NOMO-1 (cell line): Measurements from ENCODE around the gene NMT1.
A peak's percentile ranks its signal among the peaks of the same experiment; 100 is the strongest.
"Not testable (repeated sequence)": the region's sequence is repeated elsewhere in the genome, so short reads cannot be mapped to it uniquely, and the experiment has no call there.

Experiments used
- DNase-seq, 2 experiments: peaks; one replicate each; lab custom pipeline; 2025; ENCODE audit not compliant: unreplicated experiment in 2 of 2; lab: John Stamatoyannopoulos, UW

Gene NMT1

DNA sequence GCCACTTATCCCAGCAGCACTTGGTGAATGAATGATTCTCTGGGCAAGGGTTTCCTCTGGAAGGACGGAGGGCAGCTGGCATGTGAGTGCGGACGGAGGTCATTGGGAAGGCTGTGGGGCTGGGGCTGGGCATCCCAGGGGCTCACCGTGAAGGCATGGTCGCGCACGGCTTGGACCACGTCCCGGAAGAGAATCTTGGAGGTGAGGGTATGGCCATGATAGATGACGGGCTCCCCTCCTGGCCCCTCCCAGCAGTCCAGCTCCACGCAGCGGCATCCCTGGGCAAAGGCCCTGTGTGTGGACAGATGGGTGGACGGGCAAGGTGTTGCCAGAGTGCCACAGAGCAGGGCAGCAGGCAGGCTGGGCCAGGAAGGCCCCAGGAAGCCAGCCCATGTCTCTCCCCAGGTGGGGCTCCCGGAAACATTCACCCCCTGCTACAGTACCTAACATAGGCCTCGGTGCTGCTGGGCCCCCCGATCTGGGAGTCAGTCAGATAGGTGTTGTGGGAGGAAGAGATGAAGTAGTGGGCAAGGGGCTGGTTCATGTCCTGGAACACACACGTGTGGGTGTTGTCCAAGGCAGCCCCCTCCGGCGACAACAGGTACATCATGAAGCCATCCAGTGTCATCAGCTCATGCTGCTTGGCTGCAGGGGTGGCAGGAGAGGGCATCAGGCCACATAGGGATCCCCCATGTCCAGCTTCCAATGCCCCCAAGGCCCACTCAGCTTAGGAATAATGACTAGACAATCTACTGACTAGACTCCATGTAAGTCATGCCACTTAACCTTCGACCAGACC is 56.9 kb downstream of the NMT1 start:
- no peak for DNase-seq

DNA sequence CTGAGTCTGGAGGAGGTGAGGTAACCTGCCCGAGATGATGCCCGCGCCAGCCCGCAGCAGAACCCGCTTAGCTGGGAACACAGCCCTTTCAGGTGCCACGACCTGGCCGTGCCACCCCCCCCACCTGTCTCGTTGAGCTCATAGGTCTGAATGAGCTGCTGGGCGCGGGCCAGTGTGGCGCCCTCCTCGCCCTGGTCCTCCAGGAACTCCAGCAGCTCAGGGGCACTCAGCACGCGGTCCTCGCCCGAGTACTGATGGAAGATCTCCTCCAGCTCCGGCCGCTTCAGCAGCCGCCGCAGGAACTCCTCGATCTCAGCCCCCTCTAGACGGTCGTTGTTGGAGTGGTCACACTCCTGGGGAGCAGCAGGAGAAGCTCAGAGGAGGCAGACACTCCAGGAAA is 57.6 kb downstream of the NMT1 start:
- no peak for DNase-seq

DNA sequence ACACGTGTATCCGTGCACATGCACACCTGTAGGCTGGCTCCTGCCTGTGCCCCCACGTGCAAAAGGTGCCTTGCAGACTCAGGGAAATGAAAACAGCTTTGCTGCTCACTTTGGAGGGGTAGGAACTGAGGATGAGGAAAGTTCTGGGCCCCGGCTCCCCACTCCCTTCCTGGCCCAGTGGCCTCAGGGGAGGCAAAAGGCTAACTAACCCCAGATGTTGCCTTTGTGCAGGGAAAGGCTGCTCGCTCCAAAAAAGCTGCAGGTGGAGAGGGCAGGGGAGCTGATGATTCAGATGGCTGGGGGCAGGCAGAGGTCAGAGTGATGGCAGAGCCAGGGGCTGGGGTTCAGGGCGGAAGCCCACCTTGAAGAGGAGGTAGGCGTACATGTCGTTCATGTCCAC is 58.8 kb downstream of the NMT1 start:
- DNase-seq: no peak

DNA sequence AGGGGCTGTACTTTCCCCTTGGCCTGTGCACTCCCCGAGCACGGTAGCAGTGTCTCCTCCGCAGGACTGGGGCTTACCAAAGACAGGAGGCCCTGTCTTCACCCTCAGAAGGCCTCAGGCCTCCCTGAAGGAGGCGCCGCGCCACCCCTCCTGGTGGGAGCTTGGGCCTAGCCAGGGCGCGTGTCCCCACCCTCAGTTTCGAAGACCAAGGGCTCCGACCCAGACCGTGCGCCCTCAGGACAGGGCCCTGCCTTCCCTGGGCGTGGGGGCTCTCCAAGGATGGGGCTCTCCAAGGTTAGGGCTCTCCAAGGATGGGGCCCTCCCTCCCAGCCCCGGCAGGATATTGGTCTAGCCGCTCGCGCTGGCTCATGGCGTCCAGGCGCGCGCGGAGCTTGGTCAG is 59.4 kb downstream of the NMT1 start:
- no peak for DNase-seq

DNA sequence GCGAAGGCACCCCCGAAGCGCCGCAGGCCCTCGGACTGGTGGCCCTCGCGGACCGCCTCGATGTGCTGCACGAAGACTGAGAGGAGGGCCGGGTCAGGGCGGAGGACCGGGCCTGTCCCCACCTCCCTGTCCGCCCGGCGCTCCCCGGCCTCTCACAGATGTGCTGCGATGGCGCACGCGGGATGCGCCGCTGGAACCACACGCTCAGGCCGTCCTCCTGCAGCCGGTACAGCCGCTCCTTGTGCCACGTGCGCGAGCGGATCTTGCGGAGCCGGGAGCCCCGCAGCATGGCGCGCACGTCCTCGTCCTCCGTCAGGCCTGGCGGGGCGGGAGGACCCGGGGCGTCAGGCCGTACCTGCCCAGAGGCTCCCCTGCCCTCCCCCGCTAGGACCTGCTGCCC is 59.9 kb downstream of the NMT1 start:
- no peak for DNase-seq

DNA sequence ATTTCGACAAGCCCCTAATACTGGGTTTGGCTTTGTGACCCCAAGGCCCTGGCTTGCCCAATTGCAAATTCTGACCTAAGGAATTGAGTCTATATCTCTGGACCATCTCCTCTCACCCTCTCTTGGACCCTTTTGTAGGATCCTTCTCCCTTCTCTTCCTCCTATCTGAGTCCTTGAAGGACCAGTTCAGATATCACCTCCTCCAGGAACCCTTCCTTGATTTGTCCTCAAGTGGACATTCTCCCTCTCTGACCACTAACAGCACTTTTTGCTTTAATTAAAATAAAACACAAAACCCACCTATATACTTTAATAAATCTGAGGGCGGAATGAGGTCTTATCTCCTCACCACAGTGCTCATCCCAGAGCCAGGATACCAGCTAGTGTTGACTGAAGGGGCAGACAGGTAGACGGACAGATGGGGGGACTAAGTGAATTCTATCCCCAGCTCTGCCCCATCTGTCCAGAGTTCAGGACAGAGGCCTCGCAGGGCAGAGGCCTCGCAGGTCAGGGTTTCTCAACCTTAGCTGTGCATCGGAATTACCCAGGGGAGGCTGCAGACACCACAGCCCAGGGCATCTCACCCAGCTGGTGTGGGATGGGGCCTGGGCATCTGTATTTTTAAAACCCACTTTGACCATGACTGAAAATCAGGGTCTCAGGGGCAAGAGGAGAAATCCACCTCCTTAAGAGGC is 62.1 kb downstream of the NMT1 start:
- no peak for DNase-seq

DNA sequence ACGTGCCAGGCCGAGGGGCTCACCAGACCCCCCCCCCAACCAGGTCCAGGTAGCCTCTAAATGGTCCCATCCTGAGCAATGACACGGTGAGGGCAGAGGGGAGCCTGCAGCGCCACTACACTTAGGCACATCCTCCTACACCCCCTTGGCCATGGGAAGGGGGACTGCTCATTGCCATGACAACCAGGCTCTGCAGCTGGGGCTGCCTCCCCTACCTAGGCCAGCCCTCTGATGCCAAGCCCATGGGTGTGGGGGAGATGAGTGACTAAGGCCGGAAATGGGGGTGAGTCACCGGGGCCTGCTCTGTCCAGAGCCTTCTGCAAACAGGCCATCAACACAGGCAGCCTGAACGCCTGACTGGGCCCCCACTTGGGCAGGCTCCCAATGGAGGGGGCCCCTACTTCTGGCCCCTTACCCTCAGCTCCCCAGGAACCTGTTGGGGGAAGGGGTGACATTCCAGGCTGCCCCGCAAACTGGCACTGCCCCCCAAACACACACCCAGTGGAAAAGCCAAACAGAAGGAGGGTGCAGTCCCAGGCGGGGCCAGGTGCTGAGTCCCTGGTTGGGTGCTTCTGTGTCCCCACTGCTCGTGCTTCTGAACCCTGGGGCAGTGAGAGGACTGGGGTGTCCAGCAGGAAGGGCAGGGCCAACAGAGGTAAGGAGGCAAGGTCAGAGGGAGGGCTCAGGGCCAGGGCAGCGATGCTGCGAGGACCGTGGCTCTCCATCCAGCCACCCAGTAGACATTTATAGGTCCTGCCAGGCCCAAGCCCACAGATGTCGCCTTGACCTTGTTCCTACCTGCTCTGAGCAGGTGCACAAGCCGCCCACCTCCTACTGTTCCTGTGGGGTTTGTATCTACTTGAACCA is 63.0 kb downstream of the NMT1 start:
- DNase-seq: peak; percentile 84 to 91

DNA sequence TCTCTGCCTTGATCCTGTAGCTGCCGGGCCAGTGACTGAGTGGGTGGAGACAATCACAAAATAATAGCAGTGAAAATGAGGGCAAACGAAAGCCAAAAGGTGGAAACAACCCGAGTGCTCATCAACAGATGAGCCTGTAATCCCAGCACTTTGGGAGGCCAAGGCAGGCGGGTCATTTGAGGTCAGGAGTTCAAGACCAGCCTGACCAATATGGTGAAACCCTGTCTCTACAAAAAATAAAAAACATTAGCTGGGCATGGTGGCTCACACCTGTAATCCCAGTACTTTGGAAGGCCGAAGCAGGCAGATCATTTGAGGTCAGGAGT is 63.6 kb downstream of the NMT1 start:
- not testable (repeated sequence) for DNase-seq

DNA sequence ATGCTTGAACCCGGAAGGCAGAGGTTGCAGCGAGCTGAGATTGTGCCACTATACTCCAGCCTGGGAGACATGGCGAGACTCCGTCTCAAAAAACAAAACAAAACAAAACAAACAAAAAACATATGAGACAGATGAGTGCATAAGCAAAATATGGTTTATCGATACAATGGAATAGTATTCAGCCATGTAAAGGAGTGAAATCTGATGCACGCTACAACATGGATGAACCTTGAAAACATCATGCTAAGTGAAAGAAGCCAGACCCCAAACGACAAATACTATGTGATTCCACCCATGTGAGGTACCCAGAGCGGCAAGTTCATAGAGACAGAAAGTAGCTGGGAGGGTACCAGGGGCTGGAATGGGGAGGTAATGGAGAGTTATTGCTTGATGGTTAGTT is 64.4 kb downstream of the NMT1 start:
- DNase-seq: no peak

DNA sequence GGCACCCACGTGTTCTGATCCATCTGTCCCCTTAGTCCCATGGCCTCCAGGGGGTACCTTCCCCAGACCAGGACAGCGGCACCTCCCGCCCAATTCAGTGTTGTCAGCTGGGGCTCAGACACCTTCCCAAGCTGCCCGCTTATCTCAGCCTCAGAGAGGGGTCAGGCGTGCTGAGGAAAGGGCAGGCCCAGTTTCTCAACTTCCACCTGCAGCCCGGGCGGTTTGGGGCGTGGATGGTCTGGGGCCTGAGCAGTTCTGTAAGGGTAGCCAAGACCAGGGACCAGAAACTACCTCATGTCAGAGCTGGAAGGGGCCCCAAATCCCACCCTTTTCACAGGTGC is 66.1 kb downstream of the NMT1 start:
- peak in 1 of 2 experiments; percentile 11 for DNase-seq

DNA sequence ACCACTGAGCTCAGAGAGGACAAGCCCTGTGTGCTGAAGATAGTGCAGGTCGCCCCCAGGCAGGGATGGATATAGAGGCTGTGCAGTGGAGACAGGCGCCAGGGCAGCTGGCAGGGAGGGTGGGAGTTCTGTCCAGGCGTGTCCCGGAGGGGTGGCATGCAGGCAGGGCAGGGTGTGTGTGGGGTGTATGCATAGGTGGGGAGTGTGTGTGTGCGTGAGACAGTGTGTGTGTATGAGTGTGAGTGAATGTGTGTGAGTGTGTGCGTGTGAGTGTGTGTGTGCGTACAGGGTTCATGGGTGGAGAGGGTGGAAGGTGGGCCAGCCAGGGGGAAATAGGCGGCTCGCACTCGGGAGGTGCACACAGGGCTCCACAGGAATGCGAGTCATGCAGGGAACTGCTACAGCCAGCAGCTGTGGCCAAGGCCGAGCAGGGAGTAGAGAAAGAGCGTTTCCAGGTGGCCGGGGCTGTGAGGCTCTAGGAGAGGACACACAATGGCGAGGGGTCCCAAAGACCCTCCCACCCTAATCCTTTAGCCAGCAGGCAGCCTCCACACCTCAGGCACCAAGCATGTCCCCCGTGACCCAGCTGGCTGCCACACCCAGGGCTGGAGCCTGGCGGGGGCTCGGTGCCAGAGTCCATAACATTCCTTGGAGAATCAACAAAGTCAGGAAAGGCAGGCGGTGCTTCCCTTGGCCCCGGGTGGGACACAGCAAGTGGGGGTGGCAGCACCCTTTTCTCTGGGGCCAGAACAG is 66.6 kb downstream of the NMT1 start:
- DNase-seq: no peak

DNA sequence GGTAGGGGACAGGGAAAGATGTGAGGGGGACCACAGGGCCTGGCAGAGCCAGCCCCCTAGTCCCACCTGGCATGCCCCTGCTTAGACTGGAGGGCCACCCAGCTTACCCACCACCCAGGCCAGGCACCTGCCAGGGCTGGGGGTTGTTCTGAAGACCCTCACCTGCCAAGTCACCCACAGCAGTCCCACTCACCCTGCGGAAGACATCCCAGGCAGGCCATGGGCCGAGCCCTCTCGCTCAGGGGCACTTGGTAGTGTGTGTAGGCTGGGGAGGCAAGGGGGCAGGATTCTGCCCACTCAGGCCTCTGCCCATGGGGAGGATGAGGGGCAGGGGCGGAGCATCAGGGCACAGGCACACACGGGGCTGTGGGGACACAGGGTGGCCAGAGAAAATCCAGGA is 67.2 kb downstream of the NMT1 start:
- no peak for DNase-seq

DNA sequence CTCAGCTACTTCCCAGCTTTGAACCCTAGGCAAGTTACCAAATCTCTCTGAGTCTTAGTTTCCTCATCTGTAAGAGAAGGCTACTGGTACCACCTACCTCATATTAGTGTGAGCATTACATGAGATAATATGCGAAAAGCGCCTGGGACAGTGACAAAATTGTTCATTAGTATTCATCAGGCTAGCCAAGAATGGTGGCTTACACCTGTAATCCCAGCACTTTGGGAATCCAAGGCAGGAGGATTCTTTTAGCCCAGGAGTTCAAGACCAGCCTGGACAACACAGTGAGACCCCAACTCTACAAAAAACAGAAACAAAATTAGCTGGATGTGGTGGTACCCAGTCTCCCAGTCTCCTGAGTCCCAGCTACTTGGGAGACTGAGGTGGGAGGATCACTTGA is 67.9 kb downstream of the NMT1 start:
- no peak for DNase-seq

DNA sequence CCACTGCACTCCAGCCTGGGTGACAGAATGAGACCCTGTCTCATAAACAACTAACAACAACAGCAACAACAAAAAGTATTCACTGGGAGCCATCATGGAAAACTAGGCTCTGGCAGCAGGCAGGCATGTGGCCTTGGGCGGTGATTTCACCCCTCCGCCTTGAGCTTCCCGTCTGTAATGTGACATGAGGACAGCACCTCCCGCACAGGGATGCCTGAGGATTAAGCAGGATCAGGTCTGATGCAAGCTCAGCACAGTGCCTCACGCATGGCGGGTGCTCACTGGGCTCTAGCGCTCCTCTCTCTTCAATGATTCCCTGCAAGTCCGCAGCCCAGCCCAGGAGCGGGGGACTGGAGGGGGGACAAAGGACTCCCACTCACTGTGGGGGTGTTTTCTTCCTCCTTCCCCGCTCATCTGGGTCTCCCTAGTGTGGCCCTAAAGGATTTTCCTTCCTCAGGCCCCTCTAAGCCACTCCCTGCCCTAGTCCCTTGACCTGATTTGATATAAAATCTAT is 68.4 kb downstream of the NMT1 start:
- DNase-seq: no peak

DNA sequence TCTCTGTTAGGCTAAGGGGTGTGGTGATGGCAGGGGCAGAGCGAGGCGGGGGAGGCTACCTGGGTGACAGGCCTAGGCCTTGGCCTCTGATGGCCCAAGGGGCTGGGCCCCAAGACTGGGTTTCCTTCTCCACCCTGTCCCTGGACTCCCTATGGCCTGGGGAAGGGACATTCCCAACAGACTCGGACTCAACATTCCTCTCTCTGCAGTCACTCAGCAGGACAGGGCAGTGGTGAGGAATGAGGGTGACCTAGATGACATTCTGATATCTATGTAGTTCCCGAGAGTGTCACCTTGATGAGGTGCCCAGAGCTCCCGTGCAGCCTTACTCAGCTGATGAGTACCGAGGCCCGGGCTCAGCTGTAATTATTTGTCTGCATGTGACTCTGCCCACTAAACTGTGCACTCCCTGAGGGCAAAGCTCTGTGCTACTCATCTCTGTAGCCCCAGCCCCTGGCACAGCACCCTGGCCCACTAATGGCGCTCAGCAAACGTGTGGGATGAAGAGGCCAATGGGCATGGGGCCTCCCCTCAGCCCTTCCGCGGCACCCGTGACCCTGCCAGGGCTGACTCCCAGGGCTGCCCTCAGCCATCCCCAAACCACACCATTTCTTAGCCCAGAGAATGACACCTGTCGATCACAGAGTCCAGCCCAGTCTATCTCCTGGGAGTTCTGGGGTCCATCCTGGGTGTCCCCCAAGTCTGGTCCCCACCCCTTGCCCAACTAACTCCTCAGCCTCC is 69.0 kb downstream of the NMT1 start:
- no peak for DNase-seq

DNA sequence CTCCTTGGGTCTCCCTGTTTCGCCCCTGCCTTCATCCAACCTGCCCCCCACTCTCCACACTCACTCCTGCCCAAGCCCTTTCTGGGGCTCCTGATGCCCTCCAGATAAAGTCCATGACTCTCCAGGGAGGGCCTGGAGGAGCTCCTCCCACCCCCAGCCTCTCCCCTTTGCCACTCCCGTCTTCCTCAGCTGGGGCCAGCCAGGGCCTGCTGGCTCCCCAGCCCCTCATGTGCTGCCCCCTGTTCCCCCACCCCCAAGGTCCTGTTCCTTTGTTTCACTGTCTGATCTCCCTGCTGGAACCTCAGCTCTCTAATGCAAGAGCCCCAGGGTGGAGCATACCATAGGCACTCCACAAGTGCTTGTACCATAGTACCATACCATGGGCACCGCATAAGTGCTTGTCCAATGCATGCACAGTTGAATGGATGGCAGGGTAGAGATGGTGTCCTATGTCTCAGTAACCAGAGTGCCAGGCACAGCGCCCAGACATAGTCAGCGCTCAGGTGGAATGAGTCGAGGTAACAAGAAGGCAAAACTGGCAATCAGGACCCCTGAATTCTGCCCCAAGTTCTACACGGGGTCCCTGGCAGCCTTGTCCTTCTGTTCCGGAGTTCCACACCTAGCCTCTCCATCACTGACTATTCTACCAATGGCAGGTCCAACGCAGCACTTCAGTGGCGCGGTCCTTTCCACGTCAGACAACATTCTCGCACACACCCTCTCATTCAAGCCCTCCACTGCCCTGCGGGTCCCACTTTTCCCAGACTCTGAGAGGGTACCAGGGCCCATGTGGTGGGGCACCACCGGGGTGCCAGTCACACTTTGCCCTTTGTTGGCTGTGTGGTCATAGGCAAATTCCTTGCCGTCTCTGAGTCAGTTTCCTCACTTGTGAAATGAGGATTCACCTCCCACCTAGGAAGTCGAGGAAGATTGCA is 69.8 kb downstream of the NMT1 start:
- no peak for DNase-seq

DNA sequence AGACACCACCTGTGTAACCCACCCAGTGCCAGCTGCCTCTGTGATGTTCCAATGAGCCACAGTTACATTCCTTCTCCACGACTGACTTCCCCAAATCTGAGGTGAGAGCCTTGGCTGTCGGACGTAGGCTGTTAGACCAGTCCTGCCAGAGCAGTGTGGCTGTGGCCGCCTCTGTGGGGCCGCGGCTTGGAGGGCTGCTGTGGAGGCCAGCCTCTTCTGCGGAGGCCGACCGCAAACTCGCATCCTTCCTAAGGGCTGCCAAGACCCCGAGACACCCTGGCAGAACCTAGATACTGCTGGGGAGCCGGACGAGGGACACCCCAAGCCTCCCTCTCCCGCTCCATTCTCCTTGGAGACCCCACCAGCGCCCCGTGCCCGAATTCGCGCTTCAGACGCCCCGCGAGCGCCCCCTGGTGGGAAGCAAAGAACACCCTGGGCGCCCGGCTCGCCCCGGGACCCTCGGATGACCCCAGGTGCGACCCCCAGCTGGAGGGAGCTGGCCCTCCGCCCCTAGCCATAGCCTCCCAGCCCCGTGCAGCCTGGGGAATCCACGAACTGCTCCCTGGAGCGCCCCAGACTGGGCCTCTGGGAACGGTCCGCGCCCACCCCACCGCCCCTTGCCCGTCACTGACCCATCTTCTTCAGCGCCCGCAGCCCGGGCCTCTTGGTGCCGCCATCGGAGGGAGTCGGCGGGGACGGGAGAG is 70.7 kb downstream of the NMT1 start:
- DNase-seq: peak in 1 of 2 experiments; percentile 37

DNA sequence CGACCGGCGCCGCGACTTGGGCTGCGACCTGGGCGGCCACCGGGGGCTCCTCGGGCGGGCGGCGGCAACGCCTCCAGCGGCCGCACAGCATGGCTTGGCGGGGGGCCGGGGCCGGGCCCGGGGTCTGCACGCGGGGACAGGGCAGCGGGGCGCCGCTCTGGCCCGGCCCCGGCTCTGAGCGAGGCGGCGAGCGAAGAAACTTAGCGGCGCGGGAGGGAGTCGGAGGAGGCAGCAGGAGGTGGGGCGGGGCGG is 71.1 kb downstream of the NMT1 start, which contains the start of gene PLCD3:
PLCD3 (minus strand) TSS at position 196 of the 252 bp plus-strand sequence; CDS start at position 91, 105 bp downstream.
- no peak for DNase-seq
